ENCODE results near the gene MICAL3. TPM values are rescaled to one million over a fixed set of nuclear protein-coding genes. Genes with fewer than 3 reads are reported as not detected.

The MICAL3 gene
- total and polyA plus RNA-seq, 2 experiments from 2014 or later: 6.1 to 25.1 TPM

DNA sequence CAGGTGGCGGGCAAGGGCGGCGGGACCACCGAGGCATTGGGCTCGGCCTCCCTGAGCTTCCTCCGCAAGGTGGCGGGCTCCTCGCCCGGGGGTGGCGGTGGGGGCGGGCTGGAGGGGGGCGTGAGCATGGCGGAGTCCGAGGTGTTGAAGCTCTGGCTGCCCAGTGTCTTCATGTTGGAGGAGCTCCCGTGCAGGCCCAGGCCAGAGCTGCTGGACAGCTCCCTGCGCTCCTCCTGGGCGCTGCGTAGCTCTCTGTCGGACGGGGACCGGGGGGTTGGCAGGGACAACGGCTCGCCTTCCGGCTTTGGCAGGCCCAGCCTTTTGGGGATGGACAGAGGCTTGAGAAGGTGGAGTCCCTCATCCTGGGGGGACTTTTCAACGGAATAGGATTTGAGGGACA, 206.2 kb downstream of the MICAL3 start:
- H3K4me1 ChIP-seq (ENCODE audit: insufficient read depth): no peaks in the 10 kb centered on the region
- 87 to 90% methylated on average over 14 to 25 of the region's 25 CpGs for WGBS, 2 experiments (ENCODE audit: low coverage in 1 of 2, low lambda C conversion rate in 2 of 2, missing lambda C conversion rate in 2 of 2)
- no peak overlapping the region for H3K9ac ChIP-seq
- H3K79me2 ChIP-seq (ENCODE audit: insufficient read depth): no peaks in the 10 kb centered on the region
- H3F3A ChIP-seq (ENCODE audit: insufficient read depth): no peaks in the 10 kb centered on the region
- H3K4me2 ChIP-seq (ENCODE audit: unreplicated experiment): no peak overlapping the region
- no peak for TF ChIP-seq EZH2phosphoT487 (IDR thresholded peaks at IDR 0.05; ENCODE audit: insufficient read depth, low read depth)
- no peak for TF ChIP-seq EZH2 (IDR thresholded peaks at IDR 0.05; ENCODE audit: insufficient read depth, poor library complexity, severe bottlenecking)
- H3K4me3 ChIP-seq: no peak overlapping the region
- no peaks in the 10 kb centered on the region for H4K20me1 ChIP-seq (ENCODE audit: insufficient read depth)
- no peaks in the 10 kb centered on the region for H3K36me3 ChIP-seq (ENCODE audit: low read depth)
- no peak for DNase-seq
- H3K9me2 ChIP-seq (ENCODE audit: insufficient read depth): no peaks in the 10 kb centered on the region
- no peak overlapping the region for H3K27ac ChIP-seq
- H3K9me3 ChIP-seq (ENCODE audit: low read depth): no peaks in the 10 kb centered on the region
- no peaks in the 10 kb centered on the region for H3K27me3 ChIP-seq (replicated peaks; ENCODE audit: insufficient read depth)
- in situ Hi-C loops (cut with MboI): no loop called here
- H2AFZ ChIP-seq: no peak overlapping the region

DNA sequence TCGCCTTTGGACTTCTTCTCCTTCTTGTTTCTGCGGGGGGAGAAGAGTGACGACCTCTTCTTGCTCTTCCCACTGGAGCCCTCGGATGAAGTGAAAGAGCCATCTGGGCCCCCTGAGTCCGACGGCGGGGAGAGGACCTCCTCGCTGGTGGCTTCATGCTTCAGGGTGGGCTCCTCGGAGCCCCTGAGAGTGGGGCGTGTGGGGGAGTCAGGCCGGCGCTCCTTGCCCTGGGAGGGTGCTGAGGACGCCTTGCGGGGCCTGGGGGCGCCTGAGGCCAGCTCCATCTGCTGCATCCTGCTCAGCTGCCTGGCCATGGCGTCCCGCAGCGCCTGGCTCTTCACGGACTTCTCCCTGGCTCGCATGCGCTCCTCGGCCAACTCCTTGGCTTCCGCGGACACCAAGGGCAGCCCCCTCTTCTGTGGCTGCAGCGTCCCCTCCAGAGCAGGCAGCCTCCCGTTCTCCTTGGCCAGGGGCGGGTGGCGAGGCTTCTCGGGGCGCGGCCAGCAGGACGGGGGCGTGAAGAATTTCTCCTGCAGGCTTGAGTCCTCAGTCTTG, 206.8 kb downstream of the MICAL3 start:
- Histone ChIP-seq H3K27me3 (replicated peaks; ENCODE audit: insufficient read depth) (no peaks in the 10 kb centered on the region), H3K27ac (no peak overlapping the region), H3K4me1 (ENCODE audit: insufficient read depth) (no peaks in the 10 kb centered on the region), H3K4me2 (ENCODE audit: unreplicated experiment) (no peak overlapping the region), H3K9me2 (ENCODE audit: insufficient read depth) (no peaks in the 10 kb centered on the region), H2AFZ (no peak overlapping the region), H4K20me1 (ENCODE audit: insufficient read depth) (no peaks in the 10 kb centered on the region), H3K79me2 (ENCODE audit: insufficient read depth) (no peaks in the 10 kb centered on the region), H3F3A (ENCODE audit: insufficient read depth) (no peaks in the 10 kb centered on the region), H3K36me3 (ENCODE audit: low read depth) (no peaks in the 10 kb centered on the region), H3K9ac (no peak overlapping the region), H3K9me3 (ENCODE audit: low read depth) (no peaks in the 10 kb centered on the region), H3K4me3 (no peak overlapping the region)
- 94 to 95% methylated on average over 31 to 33 of the region's 33 CpGs for WGBS, 2 experiments (ENCODE audit: low coverage in 1 of 2, low lambda C conversion rate in 2 of 2, missing lambda C conversion rate in 2 of 2)
- DNase-seq: no peak
- in situ Hi-C loops (cut with MboI): no loop called here
- TF ChIP-seq EZH2phosphoT487 (IDR thresholded peaks at IDR 0.05; ENCODE audit: insufficient read depth, low read depth) (no peak), EZH2 (IDR thresholded peaks at IDR 0.05; ENCODE audit: insufficient read depth, poor library complexity, severe bottlenecking) (no peak)

DNA sequence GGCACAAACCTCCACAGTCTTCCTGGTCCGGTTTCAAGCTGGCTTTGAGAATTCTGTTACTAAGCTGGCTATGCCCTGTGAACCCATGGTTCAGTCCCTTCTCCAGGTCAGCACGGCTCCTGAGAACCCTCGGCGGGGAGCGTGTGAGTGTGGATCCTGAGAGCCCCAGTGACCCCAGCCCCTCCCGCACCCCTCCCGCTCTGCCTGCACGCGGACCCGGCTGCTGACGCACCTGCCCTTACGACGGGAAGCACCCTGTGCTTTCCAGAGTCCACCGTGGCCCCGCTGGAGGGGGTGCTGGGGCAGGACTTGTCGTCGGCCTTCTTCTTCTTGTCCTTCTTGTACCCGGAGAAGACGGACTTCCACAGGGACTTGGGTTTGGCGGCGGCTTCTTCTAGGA, 207.3 kb downstream of the MICAL3 start:
- H3F3A ChIP-seq (ENCODE audit: insufficient read depth): no peaks in the 10 kb centered on the region
- H3K9ac ChIP-seq: no peak overlapping the region
- no peaks in the 10 kb centered on the region for H4K20me1 ChIP-seq (ENCODE audit: insufficient read depth)
- 94 to 98% methylated on average over 10 to 21 of the region's 21 CpGs for WGBS, 2 experiments (ENCODE audit: low coverage in 1 of 2, low lambda C conversion rate in 2 of 2, missing lambda C conversion rate in 2 of 2)
- H3K79me2 ChIP-seq (ENCODE audit: insufficient read depth): no peaks in the 10 kb centered on the region
- no peaks in the 10 kb centered on the region for H3K27me3 ChIP-seq (replicated peaks; ENCODE audit: insufficient read depth)
- in situ Hi-C loops (cut with MboI): no loop called here
- H3K9me2 ChIP-seq (ENCODE audit: insufficient read depth): no peaks in the 10 kb centered on the region
- no peak overlapping the region for H2AFZ ChIP-seq
- H3K4me3 ChIP-seq: no peak overlapping the region
- no peak overlapping the region for H3K4me2 ChIP-seq (ENCODE audit: unreplicated experiment)
- no peaks in the 10 kb centered on the region for H3K4me1 ChIP-seq (ENCODE audit: insufficient read depth)
- H3K36me3 ChIP-seq (ENCODE audit: low read depth): no peaks in the 10 kb centered on the region
- H3K27ac ChIP-seq: no peak overlapping the region
- TF ChIP-seq EZH2 (IDR thresholded peaks at IDR 0.05; ENCODE audit: insufficient read depth, poor library complexity, severe bottlenecking): no peak
- no peak for DNase-seq
- H3K9me3 ChIP-seq (ENCODE audit: low read depth): no peaks in the 10 kb centered on the region

DNA sequence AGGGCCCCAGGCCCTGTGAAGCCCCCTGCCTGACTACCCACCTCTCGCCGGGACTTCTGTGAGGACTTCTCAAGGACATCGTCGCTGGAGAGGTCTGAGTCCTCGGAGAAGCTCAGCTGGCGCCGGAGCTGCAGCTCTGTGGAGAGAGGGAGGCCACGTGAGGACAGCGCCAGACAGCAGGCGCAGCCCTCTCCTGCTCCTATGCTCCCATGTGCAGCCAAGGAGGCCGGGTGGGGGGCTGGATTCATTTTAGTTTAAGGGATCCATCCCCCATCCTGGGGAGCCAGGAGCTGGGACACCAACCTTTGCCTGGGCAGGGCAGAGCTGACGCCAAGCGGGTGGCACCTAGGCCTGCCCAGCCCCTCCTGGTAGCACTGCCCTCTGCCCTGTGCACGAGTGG, 207.7 kb downstream of the MICAL3 start:
- no peak overlapping the region for H2AFZ ChIP-seq
- H4K20me1 ChIP-seq (ENCODE audit: insufficient read depth): no peaks in the 10 kb centered on the region
- no peaks in the 10 kb centered on the region for H3K79me2 ChIP-seq (ENCODE audit: insufficient read depth)
- no peak for TF ChIP-seq EZH2 (IDR thresholded peaks at IDR 0.05; ENCODE audit: insufficient read depth, poor library complexity, severe bottlenecking)
- no peak overlapping the region for H3K27ac ChIP-seq
- H3K9me2 ChIP-seq (ENCODE audit: insufficient read depth): no peaks in the 10 kb centered on the region
- no peak overlapping the region for H3K4me2 ChIP-seq (ENCODE audit: unreplicated experiment)
- no peaks in the 10 kb centered on the region for H3K36me3 ChIP-seq (ENCODE audit: low read depth)
- H3F3A ChIP-seq (ENCODE audit: insufficient read depth): no peaks in the 10 kb centered on the region
- no peaks in the 10 kb centered on the region for H3K9me3 ChIP-seq (ENCODE audit: low read depth)
- in situ Hi-C loops (cut with MboI): no loop called here
- 86 to 88% methylated on average over 14 of the region's 14 CpGs for WGBS, 2 experiments (ENCODE audit: low coverage in 1 of 2, low lambda C conversion rate in 2 of 2, missing lambda C conversion rate in 2 of 2)
- H3K27me3 ChIP-seq (replicated peaks; ENCODE audit: insufficient read depth): no peaks in the 10 kb centered on the region
- H3K4me3 ChIP-seq: no peak overlapping the region
- no peaks in the 10 kb centered on the region for H3K4me1 ChIP-seq (ENCODE audit: insufficient read depth)
- no peak overlapping the region for H3K9ac ChIP-seq
- DNase-seq: no peak

DNA sequence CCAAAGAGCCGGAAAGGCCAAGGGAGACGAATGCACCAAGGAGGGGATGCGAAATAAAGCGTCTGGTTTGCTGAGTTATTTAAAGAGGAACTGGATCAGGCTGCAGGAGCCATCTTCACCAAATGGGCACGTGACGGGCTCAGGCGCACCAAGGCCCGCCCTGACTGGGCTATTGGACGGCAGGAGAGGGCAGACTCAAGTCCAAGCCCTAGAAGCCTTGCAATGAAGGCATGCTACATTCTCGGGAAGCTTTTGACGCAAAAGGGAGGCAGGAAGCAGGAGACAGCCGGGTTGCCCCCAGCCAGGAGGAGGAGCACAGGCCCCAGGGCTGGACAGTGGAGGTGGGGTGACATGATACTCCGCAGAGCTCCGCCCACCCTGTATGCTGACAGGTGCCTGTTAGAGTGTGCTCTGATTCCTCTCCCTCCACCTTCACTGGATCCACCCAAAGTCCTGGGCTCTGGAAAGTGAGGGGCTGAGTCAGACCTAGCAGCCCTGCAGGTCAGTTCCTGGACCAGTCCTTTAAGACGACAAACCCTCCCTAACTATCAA, 208.6 kb downstream of the MICAL3 start:
- Histone ChIP-seq H2AFZ (no peak overlapping the region), H3K27me3 (replicated peaks; ENCODE audit: insufficient read depth) (no peaks in the 10 kb centered on the region), H3K36me3 (ENCODE audit: low read depth) (no peaks in the 10 kb centered on the region), H4K20me1 (ENCODE audit: insufficient read depth) (no peaks in the 10 kb centered on the region), H3K4me3 (no peak overlapping the region), H3K9me3 (ENCODE audit: low read depth) (no peaks in the 10 kb centered on the region), H3K4me2 (ENCODE audit: unreplicated experiment) (no peak overlapping the region), H3F3A (ENCODE audit: insufficient read depth) (no peaks in the 10 kb centered on the region), H3K79me2 (ENCODE audit: insufficient read depth) (no peaks in the 10 kb centered on the region), H3K27ac (no peak overlapping the region), H3K9ac (no peak overlapping the region), H3K9me2 (ENCODE audit: insufficient read depth) (no peaks in the 10 kb centered on the region), H3K4me1 (ENCODE audit: insufficient read depth) (no peaks in the 10 kb centered on the region)
- DNase-seq: no peak
- TF ChIP-seq EZH2 (IDR thresholded peaks at IDR 0.05; ENCODE audit: insufficient read depth, poor library complexity, severe bottlenecking): no peak
- TF ChIP-seq EZH2phosphoT487 (IDR thresholded peaks at IDR 0.05; ENCODE audit: insufficient read depth, low read depth): no peak
- 92 to 93% methylated on average over 15 of the region's 15 CpGs for WGBS, 2 experiments (ENCODE audit: low coverage in 1 of 2, low lambda C conversion rate in 2 of 2, missing lambda C conversion rate in 2 of 2)
- in situ Hi-C loops (cut with MboI): no loop called here

All from GM23248 (cell line).